WI38 (cell line): ENCODE results near the gene HTR3B.
"Not testable (repeated sequence)": the region's sequence is repeated elsewhere in the genome, so short reads cannot be mapped to it uniquely, and the experiment has no call there.

Source experiments
- H3K4me3 ChIP-seq: 2 replicates; pipeline ENCODE4 v1.5.1; 2011; ENCODE audit warnings: low read depth, mild to moderate bottlenecking, control low read depth, low read length
- TF ChIP-seq, protein P1 (sequence below): IDR thresholded peaks from 2 replicates; pipeline ENCODE4 v1.5.1; 2012; ENCODE audit warnings: low read depth, mild to moderate bottlenecking, control low read depth, low read length

Gene HTR3B

DNA sequence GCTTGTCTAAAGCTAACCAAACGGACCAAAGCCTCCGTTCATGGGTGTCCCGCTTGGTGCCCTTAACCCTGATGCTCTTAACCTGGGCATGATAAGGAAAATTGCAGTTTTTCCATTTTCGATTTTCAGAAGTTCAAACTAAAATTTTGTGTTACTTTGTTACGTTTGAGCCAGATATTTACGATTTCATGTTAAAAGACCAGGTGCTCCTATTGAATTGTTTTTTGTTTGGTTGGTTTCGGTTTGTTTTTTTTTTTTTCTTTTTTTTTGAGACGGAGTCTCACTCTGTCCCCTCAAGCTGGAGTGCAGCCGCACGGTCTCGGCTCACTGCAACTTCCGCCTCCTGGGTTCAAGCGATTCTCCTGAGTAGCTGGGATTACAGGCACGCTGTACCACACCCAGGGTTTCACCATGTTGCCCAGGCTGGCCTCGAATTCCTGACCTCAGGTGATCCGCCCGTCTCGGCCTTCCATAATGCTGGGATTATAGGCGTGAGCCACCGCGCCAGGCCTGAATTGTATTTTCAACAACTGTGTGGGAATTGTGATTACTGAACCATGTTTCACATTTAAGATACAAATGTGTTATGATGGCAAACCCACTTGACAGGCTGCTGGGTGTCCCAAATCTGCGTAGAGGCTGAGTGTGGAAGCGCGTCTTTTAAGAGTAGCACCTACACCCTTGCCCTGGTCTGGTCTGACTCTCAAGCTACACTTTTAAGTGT is 28.4 kb upstream of the HTR3B start:
- TF ChIP-seq, protein P1, sequence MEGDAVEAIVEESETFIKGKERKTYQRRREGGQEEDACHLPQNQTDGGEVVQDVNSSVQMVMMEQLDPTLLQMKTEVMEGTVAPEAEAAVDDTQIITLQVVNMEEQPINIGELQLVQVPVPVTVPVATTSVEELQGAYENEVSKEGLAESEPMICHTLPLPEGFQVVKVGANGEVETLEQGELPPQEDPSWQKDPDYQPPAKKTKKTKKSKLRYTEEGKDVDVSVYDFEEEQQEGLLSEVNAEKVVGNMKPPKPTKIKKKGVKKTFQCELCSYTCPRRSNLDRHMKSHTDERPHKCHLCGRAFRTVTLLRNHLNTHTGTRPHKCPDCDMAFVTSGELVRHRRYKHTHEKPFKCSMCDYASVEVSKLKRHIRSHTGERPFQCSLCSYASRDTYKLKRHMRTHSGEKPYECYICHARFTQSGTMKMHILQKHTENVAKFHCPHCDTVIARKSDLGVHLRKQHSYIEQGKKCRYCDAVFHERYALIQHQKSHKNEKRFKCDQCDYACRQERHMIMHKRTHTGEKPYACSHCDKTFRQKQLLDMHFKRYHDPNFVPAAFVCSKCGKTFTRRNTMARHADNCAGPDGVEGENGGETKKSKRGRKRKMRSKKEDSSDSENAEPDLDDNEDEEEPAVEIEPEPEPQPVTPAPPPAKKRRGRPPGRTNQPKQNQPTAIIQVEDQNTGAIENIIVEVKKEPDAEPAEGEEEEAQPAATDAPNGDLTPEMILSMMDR, result no peak
- peak overlapping the region; percentile 67 for H3K4me3 ChIP-seq

DNA sequence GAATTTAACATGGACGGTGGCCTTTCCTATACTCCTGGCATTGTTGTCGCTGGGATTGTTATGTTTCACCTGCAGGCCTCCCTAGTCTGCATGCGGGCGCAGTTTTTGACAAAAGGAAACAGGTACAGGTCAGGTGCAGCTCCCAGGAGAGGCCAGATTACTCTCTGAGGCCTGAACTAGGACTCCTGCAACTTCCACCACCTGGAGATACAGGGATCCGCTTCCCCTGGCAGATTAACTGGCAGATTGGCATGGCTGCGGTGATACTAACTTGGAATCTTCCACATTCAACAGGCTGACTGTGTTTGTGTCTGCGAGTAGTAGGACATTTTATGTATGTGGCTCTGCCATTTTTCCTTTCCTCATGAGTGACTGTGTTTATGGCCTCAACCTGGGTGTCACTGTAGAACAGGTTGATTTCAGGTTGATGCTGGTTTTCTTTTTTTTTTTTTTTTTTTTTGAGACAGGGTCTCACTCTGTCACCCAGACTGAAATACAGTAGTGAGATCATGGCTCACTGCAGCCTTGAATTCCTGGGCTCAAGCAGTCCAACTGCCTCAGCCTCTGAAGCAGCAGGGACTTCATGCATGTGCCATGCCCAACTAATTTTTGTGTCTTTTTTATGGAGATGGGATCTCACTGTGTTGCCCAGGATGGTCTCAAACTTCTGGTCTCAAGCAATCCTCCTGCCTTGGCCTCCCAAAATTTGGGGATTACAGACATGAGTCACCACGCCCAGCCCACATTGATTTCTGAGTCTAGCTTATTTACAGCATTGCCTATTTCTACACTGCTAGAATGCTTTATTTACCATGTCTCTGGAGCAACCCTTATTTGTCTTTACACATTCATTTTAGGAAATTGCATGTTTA is 27.6 kb upstream of the HTR3B start:
- no peak overlapping the region for H3K4me3 ChIP-seq
- TF ChIP-seq, protein P1, result no peak

DNA sequence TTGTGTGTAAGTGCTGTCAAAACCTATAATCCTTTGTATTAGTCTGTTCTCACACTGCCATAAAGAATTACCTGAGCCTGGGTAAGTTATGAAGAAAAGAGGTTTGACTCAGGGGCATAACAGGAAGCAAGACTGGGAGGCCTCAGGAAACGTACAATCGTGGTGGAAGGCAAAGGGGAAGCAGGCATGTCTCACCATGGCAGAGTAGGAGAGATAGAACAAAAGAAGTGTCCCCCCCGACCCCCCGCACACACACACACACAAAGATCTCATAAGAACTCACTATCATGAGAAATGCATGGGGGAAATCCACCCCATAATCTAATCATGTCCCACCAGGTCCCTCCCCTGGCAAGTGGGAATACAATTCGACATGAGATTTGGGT is 26.9 kb upstream of the HTR3B start:
- TF ChIP-seq, protein P1, result no peak
- no peak overlapping the region for H3K4me3 ChIP-seq

DNA sequence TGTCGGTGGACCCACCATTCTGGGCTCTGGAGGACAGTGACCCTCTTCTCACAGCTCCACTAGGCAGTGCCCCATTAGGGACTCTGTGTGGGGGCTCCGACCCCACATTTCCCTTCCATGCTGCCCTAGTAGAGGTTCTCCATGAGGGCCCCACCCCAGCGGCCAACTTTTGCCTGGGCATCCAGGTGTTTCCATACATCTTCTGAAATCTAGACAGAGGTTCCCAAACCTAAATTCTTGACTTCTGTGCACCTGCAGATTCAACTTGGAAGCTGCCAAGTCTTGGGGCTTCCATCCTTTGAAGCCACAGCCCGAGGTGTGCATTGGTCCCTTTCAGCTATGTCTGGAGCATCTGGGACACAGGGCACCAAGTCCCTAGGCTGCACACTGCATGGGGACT is 25.1 kb upstream of the HTR3B start:
- not testable (repeated sequence) for H3K4me3 ChIP-seq

DNA sequence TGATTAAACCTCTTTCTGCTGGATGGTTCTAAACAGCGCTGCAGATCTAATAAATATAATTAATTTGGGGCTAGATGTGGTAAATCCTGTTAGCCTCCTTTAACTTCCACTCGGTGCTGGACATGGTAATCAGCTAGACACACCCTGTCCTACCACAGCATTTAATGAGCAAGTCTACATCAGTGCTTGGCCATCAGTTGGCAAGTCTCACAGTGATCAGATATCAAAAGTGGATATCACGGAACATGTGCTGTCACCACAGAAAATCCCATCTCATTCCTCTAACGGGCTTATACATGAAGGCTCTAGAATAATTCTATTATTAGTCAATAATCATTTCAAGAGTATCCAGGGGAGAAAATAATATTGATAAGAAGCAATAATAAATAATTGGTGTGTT is 23.6 kb upstream of the HTR3B start:
- TF ChIP-seq, protein P1, result no peak

DNA sequence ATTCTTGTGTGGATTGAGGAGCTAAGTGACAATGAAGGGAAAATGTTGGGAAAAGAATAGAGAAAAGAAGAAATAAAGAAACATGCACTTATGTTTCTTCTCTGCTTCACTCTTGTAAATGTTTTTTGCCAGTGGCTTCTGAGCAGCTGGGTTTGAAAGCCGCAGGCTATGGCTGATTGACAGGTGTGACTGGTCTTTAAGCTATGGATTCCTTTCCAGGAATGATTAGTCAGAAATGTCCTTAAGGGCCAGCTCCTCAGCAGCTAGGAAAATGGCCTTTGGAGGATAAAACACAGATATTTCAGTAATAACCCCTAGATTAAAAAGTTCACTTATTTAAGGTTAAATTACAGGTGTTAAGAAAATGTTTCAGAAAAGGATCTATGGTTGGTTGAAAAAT is 22.7 kb upstream of the HTR3B start:
- no peak overlapping the region for H3K4me3 ChIP-seq
- TF ChIP-seq, protein P1, result no peak

More for the DNA sequence above, 23.6 kb upstream of the HTR3B start:
- no peak overlapping the region for H3K4me3 ChIP-seq

DNA sequence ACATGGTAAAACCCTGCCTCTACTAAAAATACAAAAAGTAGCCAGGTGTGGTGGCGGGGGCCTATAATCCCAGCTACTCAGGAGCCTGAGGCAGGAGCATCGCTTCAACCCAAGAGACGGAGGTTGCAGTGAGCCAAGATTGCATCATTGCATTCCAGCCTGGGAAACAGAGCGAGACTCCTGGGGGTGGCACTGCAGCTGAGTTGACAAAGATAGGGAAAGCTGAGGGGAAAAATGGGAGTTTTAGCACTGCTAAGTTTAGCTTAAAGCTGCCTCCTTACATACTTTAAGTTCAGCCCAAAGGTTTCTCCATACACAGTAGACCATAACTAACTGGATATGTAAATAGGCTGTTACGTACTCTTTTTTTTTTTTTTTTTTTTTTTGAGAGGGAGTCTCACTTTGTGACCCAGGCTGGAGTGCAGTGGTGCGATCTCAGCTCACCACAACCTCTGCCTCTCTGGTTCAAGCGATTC is 20.2 kb upstream of the HTR3B start:
- no peak overlapping the region for H3K4me3 ChIP-seq
- TF ChIP-seq, protein P1, result no peak
